GM21529 (cell line): ENCODE data around the gene COA6.

Source experiments
- ATAC-seq: cut with Tn5 transposase; IDR thresholded peaks from one replicate; pipeline ENCODE4 v1.9.1; 2021; ENCODE audit not compliant: unreplicated experiment

COA6 gene

DNA sequence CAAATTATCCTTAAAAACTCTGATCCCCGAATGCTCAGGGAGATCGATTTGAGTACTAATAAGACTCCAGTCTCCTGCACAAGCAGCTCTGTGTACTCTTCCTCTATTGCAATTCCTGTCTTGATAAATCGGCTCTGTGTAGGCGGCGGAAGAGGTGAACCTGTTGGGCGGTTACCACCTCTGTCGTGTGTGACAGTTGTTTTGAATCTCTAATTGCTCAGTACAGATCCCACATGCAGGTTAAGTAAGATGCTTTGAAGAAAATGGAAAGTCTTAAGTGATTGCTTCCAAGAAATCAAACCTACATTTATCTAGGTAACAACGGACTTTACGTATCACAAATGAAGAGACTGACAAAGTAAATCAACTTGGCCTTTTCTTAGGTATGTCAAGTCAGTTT, 35.5 kb downstream of the COA6 start:
- no peak for ATAC-seq

DNA sequence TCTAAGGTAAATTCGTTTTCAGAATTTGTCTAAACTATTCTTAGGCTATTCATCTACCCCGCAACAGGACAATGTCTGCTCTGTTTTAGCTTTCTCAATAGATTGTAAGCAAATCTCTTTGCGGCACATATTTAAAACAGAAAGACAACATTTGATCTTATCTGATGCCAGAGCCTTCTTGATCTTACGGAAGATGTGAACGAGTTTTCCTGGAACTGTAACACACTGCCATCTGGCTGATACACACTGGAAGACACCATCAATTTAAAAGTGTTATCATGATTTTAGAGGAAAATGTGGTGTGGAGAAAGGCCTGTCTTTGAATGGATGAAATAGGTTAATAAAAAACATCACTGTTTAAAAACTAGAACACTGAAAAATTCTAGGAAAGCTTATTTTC, 36.1 kb downstream of the COA6 start:
- no peak for ATAC-seq

DNA sequence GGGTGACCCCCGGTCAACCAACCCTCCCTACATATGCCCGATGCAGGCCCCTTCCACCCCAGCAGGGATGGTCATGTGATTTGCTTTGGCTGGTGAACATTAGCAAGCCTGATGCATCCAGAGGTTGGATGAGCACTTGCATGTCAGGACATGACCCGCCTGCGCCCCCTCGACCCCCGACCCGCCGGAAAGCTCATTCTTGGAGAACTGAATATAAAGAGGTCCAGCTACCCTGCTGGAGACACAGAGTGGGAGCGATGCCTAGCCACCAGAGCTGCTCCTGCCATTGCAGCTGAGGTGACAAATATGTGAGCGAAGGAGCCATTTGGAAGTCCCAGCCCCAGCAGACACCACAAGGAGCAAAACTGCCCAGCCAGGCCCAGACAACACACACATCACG, 39.6 kb downstream of the COA6 start:
- ATAC-seq, result no peak

DNA sequence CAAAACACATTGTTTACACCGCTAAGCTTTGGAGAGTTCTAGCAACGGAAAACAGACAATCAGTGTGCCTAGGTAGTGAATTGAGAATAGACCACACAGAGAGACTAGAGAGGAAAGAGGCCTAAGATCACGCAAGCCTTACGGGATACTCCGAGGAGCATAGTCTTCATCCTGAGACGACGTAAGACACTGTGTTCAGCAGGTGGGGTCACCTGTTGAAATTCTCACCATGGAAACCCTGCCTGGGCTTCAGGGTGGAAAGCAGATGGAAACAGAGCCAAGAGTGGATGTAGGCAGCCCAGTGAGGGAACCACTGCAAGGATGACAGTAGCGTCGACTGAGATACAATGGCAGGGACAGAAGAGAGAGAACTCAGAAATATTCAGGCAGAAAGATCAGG, 40.2 kb downstream of the COA6 start:
- ATAC-seq, result no peak

DNA sequence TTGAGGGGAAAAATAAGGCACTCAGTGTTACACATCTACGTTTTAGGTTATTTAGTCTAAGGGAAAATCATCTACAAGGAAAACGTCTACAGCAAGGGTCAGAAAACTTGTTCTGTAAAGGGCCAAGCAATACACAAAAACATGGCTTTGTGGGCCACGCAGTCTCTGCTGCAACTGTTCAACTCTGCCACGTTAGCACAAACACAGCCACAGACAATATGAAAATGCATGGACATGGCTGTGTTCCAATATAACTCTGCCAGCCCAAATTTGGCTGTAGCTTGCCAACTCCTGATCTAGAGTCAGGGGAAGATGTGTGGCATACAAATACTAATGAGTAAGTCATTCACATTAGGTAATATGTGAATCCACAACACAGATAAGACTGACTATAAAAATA, 40.7 kb downstream of the COA6 start:
- no peak for ATAC-seq

DNA sequence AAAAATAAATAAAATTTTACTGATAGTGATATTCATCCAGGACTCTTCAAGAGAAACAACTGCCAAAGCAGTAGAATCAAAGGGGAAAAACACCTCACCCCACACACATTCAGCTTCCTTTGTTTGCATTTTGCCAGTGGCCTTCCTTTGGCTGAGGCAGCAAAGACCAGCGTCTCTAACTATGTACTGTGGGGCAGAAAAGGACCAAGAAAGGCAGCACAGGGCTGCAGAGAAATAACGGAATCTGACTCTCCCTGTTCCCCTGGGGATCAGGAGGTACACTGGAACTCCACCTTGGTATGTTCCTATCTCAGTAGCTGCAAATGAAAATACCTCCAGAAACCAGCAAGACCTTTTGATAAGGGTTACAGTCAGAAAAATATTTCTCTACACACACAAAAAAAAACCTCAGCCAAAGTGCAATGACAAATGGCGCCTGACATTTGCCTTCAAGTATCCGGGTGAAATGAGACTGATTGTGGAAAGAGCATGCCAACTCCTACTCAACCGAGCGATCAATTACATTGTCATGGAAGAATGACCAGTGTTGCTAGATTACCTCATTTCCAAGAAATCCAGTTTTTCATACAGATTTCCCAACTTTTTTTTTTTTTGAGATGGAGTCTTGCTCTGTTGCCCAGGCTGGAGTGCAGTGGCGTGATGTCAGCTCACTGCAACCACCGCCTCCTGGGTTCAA, 54.8 kb downstream of the COA6 start:
- ATAC-seq, result no peak

DNA sequence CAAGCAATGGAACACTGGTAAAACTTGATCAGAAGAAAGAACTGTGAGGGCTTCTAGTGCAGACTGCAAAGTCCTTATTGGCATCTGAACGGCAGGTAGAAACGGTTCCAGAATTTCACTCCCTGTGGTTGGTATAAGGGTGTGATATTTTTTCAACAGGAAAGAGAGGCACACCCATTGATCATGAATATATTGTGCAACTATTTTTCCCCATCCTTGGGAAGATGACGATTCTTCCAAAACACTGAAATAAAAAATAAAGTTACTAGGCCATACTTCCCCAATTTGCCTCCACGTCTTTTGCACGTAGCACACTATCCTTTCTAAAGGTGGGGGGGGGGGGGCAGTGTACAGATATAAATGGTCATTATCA, 56.2 kb downstream of the COA6 start:
- ATAC-seq, result no peak

DNA sequence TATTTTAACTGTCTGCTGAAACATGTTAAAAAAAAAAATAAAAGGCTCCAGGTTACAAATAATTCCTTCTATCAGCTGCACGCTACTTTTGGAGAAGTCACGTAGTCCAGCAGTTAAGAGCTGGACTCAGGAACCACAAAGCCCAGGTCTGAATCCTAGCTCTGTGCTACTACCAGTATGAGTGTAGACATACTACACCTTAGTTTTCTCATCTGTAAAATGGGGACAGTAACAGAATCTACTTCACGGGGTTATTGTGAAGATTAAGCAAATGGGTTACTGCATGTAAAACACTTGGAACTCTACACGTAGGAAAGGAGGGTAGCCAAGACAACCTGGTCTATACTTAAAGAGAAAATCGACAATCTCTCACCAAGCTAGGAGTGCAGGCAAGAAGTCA, 57.4 kb downstream of the COA6 start:
- ATAC-seq, result no peak

DNA sequence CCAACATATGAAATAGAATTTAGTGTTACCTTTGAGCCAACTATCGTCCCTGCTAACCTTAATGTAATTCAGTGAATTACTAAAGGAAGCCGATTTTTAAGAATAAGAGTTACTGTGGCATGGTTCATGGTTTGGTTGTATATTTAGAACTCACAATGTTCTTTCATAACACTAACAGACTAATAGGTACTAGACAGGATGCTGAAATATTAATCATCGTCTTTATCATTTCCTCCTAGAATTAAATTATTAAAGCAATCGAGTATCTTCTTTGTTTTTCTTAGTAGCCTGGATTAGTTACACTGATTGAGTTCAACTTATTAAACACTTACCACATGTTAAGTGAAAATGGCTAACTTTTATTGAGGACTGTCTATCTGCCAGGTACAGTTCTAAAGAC, 58.0 kb downstream of the COA6 start:
- ATAC-seq, result no peak

DNA sequence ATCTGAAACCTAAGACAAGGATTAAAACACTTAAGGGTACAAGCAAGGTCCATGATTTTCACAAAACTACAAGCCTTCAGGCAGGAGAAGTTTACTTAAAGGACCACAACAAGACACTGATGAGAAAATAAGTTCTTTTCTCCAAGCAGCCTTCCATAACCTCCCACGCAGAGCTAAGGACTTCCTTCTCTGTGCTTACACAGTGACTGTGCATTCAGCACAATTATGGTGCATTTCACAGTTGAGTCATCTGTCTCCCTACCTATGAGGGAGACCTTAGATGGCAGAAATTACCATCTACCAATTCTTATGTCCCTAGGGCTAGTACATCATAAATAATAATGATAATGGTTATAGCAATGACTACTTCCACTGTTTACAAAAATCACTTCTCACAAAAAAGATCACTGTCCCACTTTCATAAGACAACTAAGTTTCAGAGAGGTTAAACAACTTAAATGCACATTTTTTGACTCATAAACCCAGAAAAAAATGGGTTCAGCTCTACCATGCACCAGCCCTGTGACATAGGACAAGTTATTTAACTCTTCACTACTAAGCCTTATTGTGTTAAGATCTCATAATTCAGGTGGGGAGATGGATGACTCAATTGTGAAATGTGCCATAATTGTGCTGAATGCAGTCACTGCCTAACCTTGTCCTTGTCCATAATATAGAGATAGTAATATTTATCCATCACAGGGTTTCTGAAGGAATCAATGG, 60.5 kb downstream of the COA6 start:
- ATAC-seq, result no peak
